NB4 (cell line): ENCODE data around the gene AP1M2.
"Not testable (repeated sequence)": the region's sequence is repeated elsewhere in the genome, so short reads cannot be mapped to it uniquely, and the experiment has no call there.

Experiments
- DNase-seq: peaks from one replicate; pipeline ENCODE4 v3.0.0; 2010; ENCODE audit warnings: low read depth
- H3K4me3 ChIP-seq: one replicate; pipeline ENCODE4 v1.5.1; 2011; ENCODE audit warnings: mild to moderate bottlenecking, low read depth, low read length, moderate library complexity
- CTCF ChIP-seq: IDR thresholded peaks from one replicate; pipeline ENCODE4 v1.5.1; 2012; ENCODE audit warnings: low read depth, low read length
- MYC ChIP-seq: IDR thresholded peaks from 2 replicates; pipeline ENCODE4 v1.6.1; 2011; ENCODE audit warnings: low read depth, low read length
- POLR2A ChIP-seq: IDR thresholded peaks from 2 replicates; pipeline ENCODE4 v1.6.1; 2011; ENCODE audit warnings: mild to moderate bottlenecking; ENCODE audit not compliant: insufficient read length; ENCODE audit errors: extremely low read depth
- TF ChIP-seq, protein P1 (sequence below): IDR thresholded peaks from 2 replicates; pipeline ENCODE4 v1.6.1; 2011; ENCODE audit warnings: low read depth, low read length

AP1M2 gene

DNA sequence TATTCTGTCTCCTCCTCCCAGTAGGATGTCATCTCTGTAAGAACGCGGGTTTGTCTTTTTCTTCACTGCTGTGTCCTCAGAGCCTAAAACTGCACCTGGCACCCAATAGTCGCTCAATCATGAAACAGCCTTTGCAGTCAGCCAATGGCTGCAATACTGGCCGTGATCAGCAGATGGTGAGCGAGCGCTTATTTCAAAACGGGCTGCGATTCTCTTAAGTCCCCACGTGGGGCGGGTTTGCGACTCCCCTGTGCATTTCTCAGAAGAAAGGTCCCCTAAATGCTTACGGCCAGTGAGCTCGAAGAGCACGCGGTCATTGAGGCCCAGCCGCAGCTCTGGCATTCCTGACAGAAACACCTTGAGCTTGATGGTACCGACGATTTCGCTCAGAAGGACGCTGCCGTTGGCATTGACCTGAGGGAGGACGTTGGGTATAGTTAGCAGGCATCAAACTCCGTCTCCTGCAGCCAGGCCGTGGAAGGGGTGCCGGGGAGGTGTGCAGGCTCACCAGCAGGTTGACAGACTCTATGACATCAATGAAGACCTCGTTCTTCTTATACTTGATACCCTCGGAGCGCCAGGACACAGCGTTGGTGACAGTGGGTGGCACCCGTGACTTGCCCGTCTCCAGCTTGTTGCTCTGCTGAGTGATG is 6.0 kb downstream of the AP1M2 start:
- DNase-seq: peak; percentile 99
- H3K4me3 ChIP-seq: no peak overlapping the region
- TF ChIP-seq, protein P1, sequence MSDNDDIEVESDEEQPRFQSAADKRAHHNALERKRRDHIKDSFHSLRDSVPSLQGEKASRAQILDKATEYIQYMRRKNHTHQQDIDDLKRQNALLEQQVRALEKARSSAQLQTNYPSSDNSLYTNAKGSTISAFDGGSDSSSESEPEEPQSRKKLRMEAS: peak; percentile 99
- no peak for TF ChIP-seq POLR2A
- TF ChIP-seq MYC: peak; percentile 99
- TF ChIP-seq CTCF: peak; percentile 100

- no peak overlapping the region for H3K4me3 ChIP-seq
- TF ChIP-seq, protein P1: no peak
- TF ChIP-seq MYC (no peak), CTCF (no peak), POLR2A (no peak)
Observed at GRCh38 chr19:10577951-10578350, 9.2 kb downstream of the AP1M2 start.

DNA sequence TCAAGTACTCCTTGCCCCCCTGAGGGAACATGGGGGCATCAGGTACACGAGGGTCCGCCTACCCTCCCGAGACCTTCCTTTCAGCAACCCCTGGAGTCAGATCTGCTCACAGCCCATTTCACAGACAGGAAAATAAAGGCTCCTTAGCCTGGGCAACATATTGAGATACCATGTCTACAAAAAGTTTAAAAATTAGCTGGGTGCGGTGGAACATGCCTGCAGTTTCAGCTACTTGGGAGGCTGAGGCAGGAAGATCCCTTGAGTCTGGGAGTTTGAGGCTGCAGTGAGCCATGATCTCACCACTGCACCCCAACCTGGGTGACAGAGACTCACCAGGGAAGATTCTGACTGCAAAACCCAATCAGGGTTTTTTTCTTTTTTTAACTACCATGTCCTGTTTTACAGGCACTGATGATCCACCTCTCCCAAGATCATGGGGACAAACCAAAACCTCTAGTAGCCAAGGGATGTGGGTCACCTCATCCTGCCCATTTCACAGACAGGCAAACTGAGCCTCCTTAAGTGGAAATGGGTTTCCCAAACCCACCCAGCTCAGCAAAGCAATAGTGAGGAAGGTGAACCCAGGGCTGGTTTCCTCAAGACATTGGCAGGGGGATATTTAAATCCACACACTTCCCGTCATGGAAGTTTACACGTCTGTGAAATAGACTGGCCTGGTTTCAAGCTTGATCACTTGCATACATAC is 11.9 kb downstream of the AP1M2 start:
- no peak for DNase-seq
- TF ChIP-seq CTCF (no peak), POLR2A (no peak), MYC (no peak)
- TF ChIP-seq, protein P1: no peak
- no peak overlapping the region for H3K4me3 ChIP-seq

More at GRCh38 chr19:10577951-10578350, 9.2 kb downstream of the AP1M2 start:
- DNase-seq: no peak

DNA sequence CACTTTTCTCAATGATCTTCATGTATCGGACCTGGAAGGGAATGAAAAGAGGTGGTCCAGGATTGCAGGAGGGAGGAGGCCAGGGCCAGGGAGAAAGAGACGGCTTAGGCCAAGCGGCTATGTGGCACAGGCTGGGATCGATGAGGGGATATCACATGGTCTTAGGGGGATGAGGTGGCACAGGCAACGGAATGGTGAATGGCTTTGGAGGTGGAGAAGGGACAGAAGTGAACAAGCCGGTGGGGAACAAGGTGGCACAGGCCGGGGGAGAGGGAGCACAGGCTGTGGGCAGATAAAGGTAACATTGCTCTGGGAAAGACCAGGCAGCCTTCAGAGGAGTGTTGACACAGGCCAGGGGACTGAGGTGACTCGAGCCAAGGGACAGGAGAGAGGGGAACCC is 12.7 kb downstream of the AP1M2 start:
- TF ChIP-seq, protein P1: no peak
- no peak for TF ChIP-seq CTCF
- no peak for TF ChIP-seq POLR2A
- TF ChIP-seq MYC: no peak
- no peak overlapping the region for H3K4me3 ChIP-seq
- no peak for DNase-seq

DNA sequence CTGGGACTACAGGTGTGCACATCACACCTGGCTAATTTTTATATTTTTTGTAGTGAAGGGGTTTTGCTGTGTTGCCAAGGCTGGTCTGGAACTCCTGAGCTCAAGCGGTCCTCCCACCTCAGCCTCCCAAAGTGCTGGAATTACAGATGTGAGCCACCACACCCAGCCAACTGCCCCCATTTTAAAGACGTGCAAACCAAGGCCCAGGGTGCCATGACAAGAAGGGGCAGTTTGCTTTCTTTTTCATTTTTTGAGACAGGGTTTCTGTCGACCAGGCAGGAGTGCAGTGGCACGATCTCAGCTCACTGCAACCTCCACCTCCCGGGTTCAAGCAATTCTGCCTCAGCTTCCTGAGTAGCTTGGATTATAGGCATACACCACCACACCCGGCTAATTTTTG is 13.3 kb downstream of the AP1M2 start:
- H3K4me3 ChIP-seq, DNase-seq: not testable (repeated sequence)

DNA sequence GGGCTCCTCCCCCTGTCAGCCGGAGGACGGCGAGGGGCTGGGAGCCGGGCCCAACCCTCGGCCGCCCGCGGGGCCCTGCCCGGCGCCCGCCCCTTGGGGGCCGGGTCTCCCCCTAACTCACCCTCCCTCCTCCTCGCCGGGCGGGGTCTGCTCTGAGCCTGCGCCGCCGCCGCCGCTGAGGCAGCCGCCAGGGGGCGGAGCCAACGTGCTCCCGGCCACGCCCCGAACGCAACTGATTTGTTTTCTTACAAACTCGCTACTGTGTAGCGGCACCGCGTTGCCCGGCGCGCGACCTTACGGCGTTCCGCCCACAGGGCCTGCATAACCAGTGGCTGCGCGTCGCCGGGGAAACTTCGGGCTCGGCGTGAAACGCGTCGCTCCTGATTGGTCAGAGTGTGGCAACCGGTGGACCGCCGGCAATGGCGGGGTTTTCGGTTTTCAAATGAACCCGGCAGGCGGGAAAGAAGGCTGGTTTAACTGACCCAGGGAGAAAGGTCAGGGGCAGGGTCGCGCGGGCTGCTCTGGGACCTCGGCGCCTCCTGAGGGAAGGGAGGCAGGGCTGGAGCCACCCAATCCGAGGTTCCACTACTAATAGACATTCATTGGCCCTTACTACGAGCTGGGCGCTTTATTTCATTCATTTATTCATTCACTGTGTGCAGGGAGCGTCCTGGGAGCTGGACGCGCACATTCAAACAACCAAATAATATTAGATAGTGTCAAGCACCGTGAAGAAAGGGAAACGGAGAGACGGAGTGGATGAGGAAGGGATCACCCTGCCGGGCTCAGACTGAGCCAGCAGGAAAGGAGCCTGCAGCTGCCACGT is 18.1 kb downstream of the AP1M2 start, which contains the start of gene CDKN2D:
Gene CDKN2D, minus strand, starts transcription at position 154 of the 826 bp plus-strand sequence. CDS start 326 bp downstream, outside the sequence.
- peak within 1 kb of the TSS; percentile 83 for H3K4me3 ChIP-seq
- peak; percentile 100 for DNase-seq
- TF ChIP-seq, protein P1: peak; percentile 99
- TF ChIP-seq POLR2A: peak; percentile 40
- TF ChIP-seq MYC: no peak; the same call in 1 of the 2 replicates
